Skeletal muscle tissue (tissue), 4 donors: ENCODE data around the gene COBLL1. TPM values are rescaled to one million over a fixed set of nuclear protein-coding genes. Genes with fewer than 3 reads are reported as not detected.
"Not testable (repeated sequence)": the region's sequence is repeated elsewhere in the genome, so short reads cannot be mapped to it uniquely, and the experiment has no call there.

Experiments
- H3K27ac ChIP-seq: one replicate; pipeline ENCODE4 v1.7.0; 2013; ENCODE audit warnings: mild to moderate bottlenecking, low read depth, low read length, inconsistent platforms
- H3K27me3 ChIP-seq, 3 donors: one replicate each; pipeline ENCODE4 v1.7.0; 2013; ENCODE audit warnings: low read length in 3 of 3; ENCODE audit not compliant: control insufficient read depth in 3 of 3, insufficient read depth in 3 of 3
- H3K36me3 ChIP-seq, 3 donors: one replicate each; pipeline ENCODE4 v1.7.0; 2013; ENCODE audit warnings: low read length in 3 of 3; ENCODE audit not compliant: control insufficient read depth in 3 of 3, insufficient read depth in 3 of 3
- H3K4me1 ChIP-seq, 3 donors: one replicate each; pipeline ENCODE4 v1.7.0; 2013; ENCODE audit warnings: low read length in 3 of 3, mild to moderate bottlenecking in 3 of 3; ENCODE audit not compliant: control insufficient read depth in 3 of 3, insufficient read depth in 3 of 3
- H3K4me3 ChIP-seq, 3 donors: one replicate each; pipeline ENCODE4 v1.7.0; 2013; ENCODE audit warnings: low read length in 3 of 3
- H3K9ac ChIP-seq, 3 donors: one replicate each; pipeline ENCODE4 v1.7.0; 2013; ENCODE audit warnings: low read length in 3 of 3, mild to moderate bottlenecking in 3 of 3, moderate library complexity in 2 of 3, low read depth in 1 of 3
- H3K9me3 ChIP-seq, 3 donors: one replicate each; pipeline ENCODE4 v1.7.0; 2013; ENCODE audit warnings: low read length in 3 of 3; ENCODE audit not compliant: control insufficient read depth in 3 of 3
- total RNA-seq: library from RNA; depleted of rRNA; stranded (reverse); fragments of >200 nt; gene quantifications from one replicate; pipeline ENCODE4 v1.2.3, GENCODE V29; 2014
- donor health status: Osteomylitis.

Gene COBLL1
- total RNA-seq, 1 donor from 2014 or later = 11.0 TPM

DNA sequence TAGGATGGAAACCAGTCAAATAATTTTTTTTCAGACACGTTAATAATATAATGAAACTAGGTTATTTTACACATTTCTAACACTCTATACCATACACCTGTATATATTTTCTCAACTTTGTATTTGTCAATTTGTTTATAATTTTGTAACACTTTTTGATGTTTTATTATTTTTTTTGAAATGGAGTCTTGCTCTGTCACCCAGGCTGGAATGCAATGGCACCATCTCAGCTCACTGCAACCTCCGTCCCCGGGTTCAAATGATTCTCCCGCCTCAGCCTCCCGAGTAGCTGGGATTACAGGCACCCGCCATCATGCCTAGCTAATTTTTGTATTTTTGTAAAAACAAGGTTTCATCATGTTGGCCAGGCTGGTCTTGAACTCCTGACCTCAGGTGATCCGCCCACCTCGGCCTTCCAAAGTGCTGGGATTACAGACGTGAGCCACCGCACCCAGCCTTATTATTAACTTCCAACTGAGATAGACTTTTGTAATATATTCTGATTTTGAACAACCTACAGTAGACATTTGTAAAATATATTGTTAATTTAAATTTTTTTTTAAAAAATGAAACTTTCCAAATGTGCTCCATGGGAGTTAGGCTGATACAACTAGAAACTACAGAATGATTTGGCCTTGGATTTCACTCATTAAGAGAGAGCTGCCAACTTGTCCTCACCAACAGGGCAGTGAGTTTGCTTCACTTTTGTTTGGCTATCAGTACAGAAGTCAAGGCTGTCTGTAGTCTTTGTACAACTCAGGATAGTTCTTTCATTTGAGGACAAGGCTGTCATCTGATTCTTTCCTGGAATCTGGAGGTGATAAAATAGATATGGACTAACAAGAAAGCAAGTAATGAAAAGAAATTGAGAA is 33.9 kb upstream of the COBLL1 start:
- Histone ChIP-seq H3K9ac (no peak overlapping the region), H3K36me3 (no peaks in the 10 kb centered on the region), H3K9me3 (no peaks in the 10 kb centered on the region), H3K27me3 (no peaks in the 10 kb centered on the region), H3K4me3 (no peak overlapping the region), H3K4me1 (no peaks in the 10 kb centered on the region), H3K27ac (no peak overlapping the region)

DNA sequence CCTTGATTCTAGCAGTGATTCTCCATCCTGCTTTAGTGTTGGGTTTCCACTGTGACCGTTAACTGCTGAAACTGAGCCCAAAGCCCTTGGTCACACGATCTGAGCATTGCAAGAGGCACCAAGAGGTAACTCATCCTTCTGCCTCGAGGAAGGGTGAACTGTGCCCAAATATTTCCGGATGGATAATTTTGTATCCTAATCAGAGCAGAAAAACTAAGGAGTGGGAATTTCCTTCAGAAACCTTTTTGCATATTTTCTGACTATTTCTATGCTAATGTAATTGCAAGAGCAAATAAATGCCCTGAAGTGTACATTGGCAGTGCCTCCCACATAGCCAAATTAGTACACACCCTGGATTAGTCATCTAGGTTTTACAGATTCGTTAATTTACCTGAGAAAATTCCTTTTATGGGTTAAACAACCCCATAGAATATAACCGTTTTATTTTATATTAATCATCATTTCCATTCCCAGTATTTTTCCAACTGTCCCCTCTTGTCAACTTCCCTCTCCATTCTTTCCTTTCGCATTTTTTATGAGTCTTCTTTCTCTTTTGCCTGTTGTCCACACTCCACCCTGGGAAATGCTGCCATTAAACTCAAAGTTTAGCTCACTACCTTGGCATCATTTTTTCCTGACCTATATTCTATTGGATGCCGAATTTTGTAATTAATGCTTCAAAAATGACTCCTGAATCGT is 31.7 kb upstream of the COBLL1 start:
- H3K9ac ChIP-seq = no peak overlapping the region
- H3K27ac ChIP-seq = no peak overlapping the region
- no peaks in the 10 kb centered on the region for H3K9me3 ChIP-seq
- no peaks in the 10 kb centered on the region for H3K36me3 ChIP-seq
- H3K27me3 ChIP-seq = no peaks in the 10 kb centered on the region
- H3K4me1 ChIP-seq = no peaks in the 10 kb centered on the region
- no peak overlapping the region for H3K4me3 ChIP-seq

DNA sequence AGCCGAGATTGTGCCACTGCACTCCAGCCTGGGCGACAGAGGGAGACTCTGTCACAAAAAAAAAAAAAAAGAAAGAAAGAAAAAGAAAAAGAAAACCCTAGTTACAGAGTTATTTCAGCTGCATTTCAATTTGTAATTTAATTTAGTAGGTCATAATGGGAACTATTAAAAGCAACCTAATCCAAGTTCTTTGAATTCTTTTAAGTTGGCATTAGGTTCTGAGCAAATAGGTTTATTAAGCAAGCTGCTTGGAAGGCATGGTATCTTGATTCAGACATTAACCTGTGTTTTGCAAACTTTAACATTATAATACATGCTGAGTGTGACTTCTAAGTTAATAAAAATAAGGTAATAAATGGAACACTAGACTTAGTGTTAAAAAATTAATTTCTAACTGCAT is 29.8 kb upstream of the COBLL1 start:
- Histone ChIP-seq H3K4me3 (no peak overlapping the region), H3K27me3 (no peaks in the 10 kb centered on the region), H3K9me3 (no peaks in the 10 kb centered on the region), H3K4me1 (no peaks in the 10 kb centered on the region), H3K9ac (no peak overlapping the region), H3K27ac (no peak overlapping the region), H3K36me3 (no peaks in the 10 kb centered on the region)

DNA sequence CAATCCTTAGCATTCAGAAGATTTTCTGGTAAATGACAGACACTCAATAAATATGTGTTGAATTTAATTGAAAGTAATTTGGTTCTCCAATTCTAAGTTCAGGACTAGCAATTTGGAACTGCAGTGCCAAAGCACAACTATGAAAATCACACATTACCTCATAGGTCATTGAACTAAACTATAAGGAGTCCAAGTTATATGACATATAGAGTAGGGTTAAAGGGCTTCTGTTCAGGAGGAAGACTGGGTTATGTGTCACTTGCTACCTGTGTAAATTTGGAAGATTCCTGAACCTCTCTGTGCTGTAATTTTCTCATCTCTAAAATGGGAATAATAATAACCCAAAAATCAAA is 27.8 kb upstream of the COBLL1 start:
- no peaks in the 10 kb centered on the region for H3K4me1 ChIP-seq
- no peaks in the 10 kb centered on the region for H3K9me3 ChIP-seq
- no peak overlapping the region for H3K4me3 ChIP-seq
- no peak overlapping the region for H3K9ac ChIP-seq
- no peaks in the 10 kb centered on the region for H3K27me3 ChIP-seq
- H3K27ac ChIP-seq = no peak overlapping the region
- no peaks in the 10 kb centered on the region for H3K36me3 ChIP-seq

DNA sequence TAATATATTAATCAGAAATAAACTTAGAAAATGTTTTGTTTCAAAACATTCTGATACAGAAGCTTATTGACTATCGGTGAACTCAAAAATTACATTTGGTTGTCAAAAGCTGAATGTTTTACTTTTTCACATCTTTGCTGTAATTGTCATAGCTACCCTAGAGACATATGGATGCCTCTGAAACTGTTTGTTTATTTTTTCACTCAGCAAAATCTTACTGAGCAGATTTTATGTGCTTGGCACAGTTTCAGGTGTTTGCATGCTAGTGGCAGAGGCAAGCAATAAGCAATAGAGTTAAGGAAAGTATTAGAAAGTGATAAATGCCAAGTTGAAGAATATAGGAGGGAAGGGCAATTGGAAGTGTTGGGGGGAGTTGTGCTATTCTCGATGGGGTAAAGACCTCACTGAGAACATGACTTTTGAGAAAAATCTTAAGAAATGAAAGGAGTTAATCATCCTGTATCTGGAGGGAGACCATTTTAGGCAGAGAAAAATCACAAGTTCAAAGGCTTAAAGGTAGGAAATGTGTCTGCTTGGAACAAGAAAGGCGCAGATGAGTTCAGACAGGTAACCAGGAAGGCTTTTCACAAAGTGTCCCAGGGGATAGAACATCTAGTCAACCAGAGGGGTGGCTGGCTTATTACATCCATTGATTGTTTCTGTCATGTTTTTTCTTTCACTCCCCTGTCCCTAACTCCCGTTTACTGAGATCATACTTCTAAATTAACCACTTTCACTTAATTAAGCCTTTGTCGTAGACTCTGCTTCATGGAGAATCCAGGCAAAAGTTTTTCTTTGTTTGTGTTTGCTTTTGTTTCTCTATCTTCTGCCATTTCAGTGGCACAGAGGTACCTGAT is 27.2 kb upstream of the COBLL1 start:
- Histone ChIP-seq H3K9ac (no peak overlapping the region), H3K27ac (no peak overlapping the region), H3K9me3 (no peaks in the 10 kb centered on the region), H3K4me3 (no peak overlapping the region), H3K36me3 (no peaks in the 10 kb centered on the region), H3K4me1 (no peaks in the 10 kb centered on the region), H3K27me3 (no peaks in the 10 kb centered on the region)

DNA sequence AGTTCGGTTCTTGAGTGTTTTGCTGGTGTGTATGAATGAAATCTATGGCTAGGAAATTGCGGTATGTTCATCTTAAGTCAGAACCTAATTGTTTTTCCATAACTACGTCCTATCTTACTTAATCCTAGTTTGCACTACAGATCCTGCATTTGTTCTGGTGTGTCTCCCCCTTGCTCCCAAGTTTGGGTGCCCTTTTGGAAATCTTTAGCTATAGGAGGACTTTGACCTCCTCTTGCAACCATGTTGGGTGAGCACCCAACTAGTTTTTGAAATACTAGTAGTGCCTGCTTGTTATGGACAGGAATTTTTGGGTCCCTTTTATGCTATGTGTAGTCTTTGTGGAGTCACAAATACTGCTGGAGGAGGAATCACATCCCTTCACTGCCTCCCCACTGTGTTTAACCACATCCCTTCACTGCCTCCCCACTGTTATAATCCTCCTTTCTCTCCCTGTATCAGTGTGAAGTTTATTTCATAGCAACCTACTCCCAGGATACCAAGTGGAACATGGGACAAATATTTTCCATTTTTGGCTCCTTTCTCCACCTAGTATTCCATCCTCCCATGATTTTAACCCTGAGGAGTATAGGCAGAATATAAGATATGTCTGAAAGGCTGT is 26.3 kb upstream of the COBLL1 start:
- no peak overlapping the region for H3K27ac ChIP-seq

DNA sequence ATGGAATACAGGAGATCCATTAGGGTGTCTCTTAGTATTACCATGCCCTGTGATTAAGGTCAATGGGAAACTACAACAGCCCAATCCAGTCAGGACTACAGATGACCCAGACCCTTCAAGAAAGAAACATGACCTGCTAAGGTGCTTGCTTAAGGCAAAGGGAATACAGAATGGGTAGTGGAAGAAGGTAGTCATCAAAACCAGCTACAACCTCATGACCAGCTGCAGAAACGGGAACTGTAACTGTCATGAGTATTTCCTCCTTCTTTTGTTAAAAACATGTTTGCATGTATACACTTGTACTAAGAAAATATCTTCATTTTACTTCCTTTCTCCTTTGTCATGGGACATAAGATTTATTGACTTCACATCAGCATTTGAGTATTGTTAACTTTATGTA is 24.8 kb upstream of the COBLL1 start:
- H3K27ac ChIP-seq, H3K27me3 ChIP-seq: not testable (repeated sequence)

More for the DNA sequence above, 26.3 kb upstream of the COBLL1 start:
- Histone ChIP-seq H3K36me3 (no peaks in the 10 kb centered on the region), H3K27me3 (no peaks in the 10 kb centered on the region), H3K9me3 (no peaks in the 10 kb centered on the region), H3K4me1 (no peaks in the 10 kb centered on the region), H3K9ac (no peak overlapping the region), H3K4me3 (no peak overlapping the region)

DNA sequence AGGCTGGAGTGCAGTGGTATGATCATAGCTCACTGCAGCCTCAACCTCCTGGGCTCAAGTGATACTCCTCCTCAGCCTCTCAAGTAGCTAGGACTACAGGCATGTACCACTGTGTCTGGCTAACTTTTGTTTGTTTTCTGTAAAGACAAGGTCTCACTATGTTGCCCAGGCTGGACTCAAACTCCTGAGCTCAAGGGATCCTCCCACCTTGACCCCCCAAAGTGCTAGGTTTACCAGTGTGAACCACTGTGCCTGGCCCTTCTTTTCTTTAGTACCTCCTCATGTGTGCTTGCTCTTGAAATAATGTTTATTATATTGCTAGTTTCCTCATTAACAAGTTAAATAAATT is 19.0 kb upstream of the COBLL1 start:
- H3K9me3 ChIP-seq = no peaks in the 10 kb centered on the region
- no peak overlapping the region for H3K27ac ChIP-seq
- no peak overlapping the region for H3K4me3 ChIP-seq
- H3K9ac ChIP-seq = no peak overlapping the region
- no peaks in the 10 kb centered on the region for H3K27me3 ChIP-seq
- no peaks in the 10 kb centered on the region for H3K4me1 ChIP-seq
- H3K36me3 ChIP-seq = no peaks in the 10 kb centered on the region

More for the DNA sequence above, 24.8 kb upstream of the COBLL1 start:
- not testable (repeated sequence) for H3K9me3 ChIP-seq, H3K4me3 ChIP-seq, H3K9ac ChIP-seq, H3K4me1 ChIP-seq, H3K36me3 ChIP-seq

DNA sequence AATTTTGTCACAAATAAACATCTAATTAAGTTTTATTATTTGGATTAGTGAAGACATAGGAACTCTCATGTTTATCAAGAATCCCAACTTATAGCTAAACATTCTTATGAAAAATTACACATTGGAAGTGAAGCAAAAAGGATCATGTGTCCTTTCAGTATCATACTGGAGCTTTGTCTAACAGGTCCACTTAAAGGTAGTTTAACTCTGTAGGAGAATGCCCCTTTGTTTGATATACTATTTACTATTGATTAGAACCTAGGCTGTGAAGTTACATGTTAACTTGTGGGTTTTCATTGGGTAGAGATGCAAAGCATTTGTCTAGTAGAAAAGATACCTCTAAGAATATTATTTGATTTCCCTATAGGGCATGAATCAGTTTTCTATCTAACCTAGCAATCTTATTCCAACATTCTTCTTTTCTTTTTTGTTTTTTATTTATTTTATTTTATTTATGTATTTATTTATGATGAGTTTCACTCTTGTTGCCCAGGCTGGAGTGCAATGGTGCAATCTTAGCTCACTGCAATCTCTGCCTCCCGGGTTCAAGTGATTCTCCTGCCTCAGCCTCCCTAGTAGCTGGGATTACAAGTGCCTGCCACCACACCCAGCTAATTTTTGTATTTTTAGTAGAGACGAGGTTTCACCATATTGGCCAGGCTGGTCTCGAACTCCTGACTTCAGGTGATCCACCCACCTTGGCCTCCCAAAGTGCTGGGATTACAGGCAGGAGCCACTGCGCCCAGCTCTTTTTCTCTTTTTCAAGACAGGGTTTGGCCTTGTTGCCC is 18.5 kb upstream of the COBLL1 start:
- H3K36me3 ChIP-seq, H3K27me3 ChIP-seq, H3K9me3 ChIP-seq, H3K27ac ChIP-seq, H3K4me1 ChIP-seq, H3K4me3 ChIP-seq, H3K9ac ChIP-seq: not testable (repeated sequence)
